DMS53 treated with DMSO at 0.1 percent for 48 hours (cell line): ENCODE data around the gene CALML4.

Source experiments
- DNase-seq: peaks from one replicate; lab custom pipeline; 2025; ENCODE audit not compliant: unreplicated experiment; lab: John Stamatoyannopoulos, UW

The CALML4 gene

GRCh38 chr15:68151277-68151676 lies 53.9 kb downstream of the CALML4 start:
- DNase-seq: no peak

DNA sequence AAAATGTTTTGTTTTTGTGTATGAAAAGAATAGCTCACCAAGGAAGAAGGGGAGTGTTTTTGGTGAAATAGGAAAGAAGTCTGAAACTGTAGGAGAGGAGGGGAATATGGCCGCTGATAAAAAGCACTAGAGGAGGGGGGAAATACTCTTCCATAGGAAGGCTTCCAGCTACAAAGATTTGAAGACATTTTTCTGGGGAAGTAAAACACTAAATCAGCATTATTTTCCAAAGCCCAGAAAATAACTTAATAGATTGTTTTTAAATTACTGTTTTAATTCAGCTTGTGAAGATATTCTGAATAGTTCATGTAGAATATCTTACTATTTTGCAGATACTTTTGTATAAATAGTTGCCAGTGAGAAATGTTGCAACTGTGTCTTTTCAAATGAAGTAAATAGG lies 54.9 kb downstream of the CALML4 start:
- no peak for DNase-seq

- no peak for DNase-seq
Measured at GRCh38 chr15:68149059-68149458, 56.1 kb downstream of the CALML4 start.

DNA sequence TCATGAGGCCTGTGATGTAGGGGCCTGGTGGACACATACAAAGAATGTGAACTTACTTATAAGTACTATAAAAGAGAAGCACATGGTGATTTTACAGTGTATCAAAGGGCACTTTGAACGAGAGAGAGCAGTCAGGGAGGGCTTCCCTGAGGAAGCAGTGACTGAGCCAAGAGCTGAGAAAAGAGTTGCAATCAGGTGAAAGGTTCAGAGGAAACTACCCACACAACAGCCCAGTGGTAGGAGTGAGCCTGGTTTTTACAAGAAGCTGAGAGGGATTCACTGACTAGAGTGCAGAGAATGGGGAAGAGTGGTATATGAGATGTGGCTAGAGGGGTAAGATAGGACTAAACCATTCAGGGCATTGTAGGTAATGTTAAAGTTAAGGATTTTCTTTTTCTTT lies 57.1 kb downstream of the CALML4 start:
- no peak for DNase-seq

GRCh38 chr15:68145706-68146105 lies 59.4 kb downstream of the CALML4 start:
- DNase-seq: no peak

DNA sequence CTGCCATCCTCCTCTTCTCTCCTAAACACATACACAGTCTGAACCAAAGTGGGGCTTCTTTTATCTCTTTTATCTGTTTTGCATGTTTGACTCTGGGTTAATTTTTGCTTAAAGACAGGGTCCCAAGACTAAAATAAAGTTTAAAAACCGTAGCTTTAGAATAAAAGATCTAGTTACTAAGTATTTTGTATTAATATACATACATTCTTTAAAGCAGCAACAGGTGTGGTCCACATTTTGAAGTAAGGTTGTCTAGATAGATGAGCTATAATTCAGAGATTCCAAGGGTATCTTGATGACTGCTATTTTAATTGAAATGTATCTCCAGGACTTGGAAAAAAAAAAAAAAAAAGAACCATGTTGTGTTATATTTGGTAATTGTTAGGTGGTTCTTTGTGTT lies 61.3 kb downstream of the CALML4 start:
- DNase-seq: no peak

GRCh38 chr15:68143129-68143528 lies 62.0 kb downstream of the CALML4 start:
- no peak for DNase-seq
